GM12878 (cell line): ENCODE data around the gene ZGLP1. TPM values are rescaled to one million over a fixed set of nuclear protein-coding genes. Genes with fewer than 3 reads are reported as not detected.
A peak's percentile ranks its signal among the peaks of the same experiment; 100 is the strongest.

ENCODE experiments used
- ATAC-seq: fragments of 200-7000 bp; cut with Tn5 transposase; 3 replicates; pipeline ENCODE4 v1.9.1; 2020; ENCODE audit warnings: mild to moderate bottlenecking, moderate library complexity
- BruUV-seq: library from RNA; stranded (reverse); fragments of 400-500 nt; replicated peaks from 2 replicates; lab custom pipeline; 2021; lab: Mats Ljungman, UMichigan
- CTCF ChIA-PET: fragments of 300-600 bp; sonication (Branson Sonifier 250); formaldehyde crosslinking; extraction: SDS; loops from one replicate; lab custom pipeline; 2021; ENCODE audit warnings: inconsistent platforms; lab: Yijun Ruan, JAX
- POLR2A ChIA-PET: fragments of 350-600 bp; formaldehyde crosslinking; extraction: SDS; loops from one replicate; lab custom pipeline; 2021; ENCODE audit warnings: inconsistent platforms; lab: Charles Lee
- RAD21 ChIA-PET: fragments of 300-600 bp; sonication (Branson Sonifier 250); formaldehyde crosslinking; loops from one replicate; lab custom pipeline; 2023; ENCODE audit warnings: antibody characterized with exemption; ENCODE audit not compliant: unreplicated experiment; lab: Charles Lee
- SMC1A ChIA-PET: fragments of 300-600 bp; sonication (Branson Sonifier 250); formaldehyde crosslinking; loops from one replicate; lab custom pipeline; 2023; ENCODE audit not compliant: unreplicated experiment, uncharacterized antibody; lab: Charles Lee
- DNase-seq: peaks from one replicate; pipeline ENCODE4 v3.0.0-alpha.2; 2011; ENCODE audit warnings: low read depth, low spot score
- FAIRE-seq: peaks from 3 replicates; lab custom pipeline; 2011; peaks lifted over from hg19 to GRCh38; lab: Jason Lieb, UNC
- H2AFZ ChIP-seq: 2 replicates; pipeline ENCODE4 v1.6.0; 2011; ENCODE audit warnings: low read depth, low read length, control low read depth; ENCODE audit not compliant: control insufficient read depth
- H3K27ac ChIP-seq: 2 replicates; pipeline ENCODE4 v1.5.1; 2011; ENCODE audit warnings: control low read depth; ENCODE audit not compliant: control insufficient read depth, insufficient read depth
- H3K27me3 ChIP-seq, 2 experiments: replicated peaks in 1 of 2; 2 replicates each; pipeline versions ENCODE4 v1.6.0 to v1.6.1; 2011; ENCODE audit warnings: low read length in 1 of 2; ENCODE audit not compliant: control insufficient read depth in 2 of 2, insufficient read depth in 2 of 2
- H3K36me3 ChIP-seq, 2 experiments: 2 replicates each; pipeline ENCODE4 v1.5.1; 2011; ENCODE audit warnings: low read length in 1 of 2; ENCODE audit not compliant: control insufficient read depth in 2 of 2, insufficient read depth in 2 of 2
- H3K4me1 ChIP-seq: 2 replicates; pipeline ENCODE4 v1.6.1; 2011; ENCODE audit warnings: mild to moderate bottlenecking, low read length, moderate library complexity, mixed read lengths; ENCODE audit not compliant: control insufficient read depth, insufficient read depth
- H3K4me2 ChIP-seq: 2 replicates; pipeline ENCODE4 v1.6.0; 2011; ENCODE audit warnings: control low read depth; ENCODE audit not compliant: control insufficient read depth, insufficient read depth
- H3K4me3 ChIP-seq: fragments of 200-600 bp; sonication (generic); 2 replicates; pipeline ENCODE4 v1.5.1; 2016
- H3K79me2 ChIP-seq: 2 replicates; pipeline ENCODE4 v1.6.0; 2011; ENCODE audit warnings: low read length; ENCODE audit not compliant: control insufficient read depth, insufficient read depth
- H3K9ac ChIP-seq: 2 replicates; pipeline ENCODE4 v1.8.0; 2011; ENCODE audit warnings: low read length, control low read depth, mixed read lengths; ENCODE audit not compliant: control insufficient read depth, insufficient read depth
- H3K9me3 ChIP-seq: replicated peaks from 3 replicates; pipeline ENCODE4 v1.5.1; 2011; ENCODE audit warnings: mild to moderate bottlenecking, low read length; ENCODE audit not compliant: control insufficient read depth, insufficient read depth
- H4K20me1 ChIP-seq: 2 replicates; pipeline ENCODE4 v1.6.0; 2011; ENCODE audit not compliant: control insufficient read depth, insufficient read depth
- BMI1 ChIP-seq: fragments of 450-650 bp; IDR thresholded peaks from 2 replicates; pipeline ENCODE4 v1.6.1; 2016; ENCODE audit warnings: mild to moderate bottlenecking, moderate library complexity, borderline replicate concordance
- CEBPB ChIP-seq, 2 experiments: fragments of 150-350 bp in 1 of 2; IDR thresholded peaks; 2 replicates each; pipeline ENCODE4 v1.6.1; 2012 to 2014; ENCODE audit warnings: low read depth in 2 of 2, low read length in 2 of 2, borderline replicate concordance in 1 of 2, inconsistent platforms in 1 of 2
- HSF1 ChIP-seq: fragments of 150-350 bp; IDR thresholded peaks from 2 replicates; pipeline ENCODE4 v1.6.1; 2014; ENCODE audit warnings: mild to moderate bottlenecking, low read depth, low read length
- POLR2A ChIP-seq: IDR thresholded peaks from 2 replicates; pipeline ENCODE4 v1.6.1; 2011; ENCODE audit warnings: low read depth, mild to moderate bottlenecking, low read length
- SMAD1 ChIP-seq: fragments of 450-650 bp; IDR thresholded peaks from 2 replicates; pipeline ENCODE4 v1.6.1; 2018; ENCODE audit warnings: mild to moderate bottlenecking, low read depth; ENCODE audit not compliant: partially characterized antibody
- SP1 ChIP-seq: IDR thresholded peaks from one replicate; pipeline ENCODE4 v1.6.1; 2011; ENCODE audit warnings: low read depth, low read length
- SUZ12 ChIP-seq: fragments of 200-600 bp; sonication (generic); IDR thresholded peaks from one replicate; pipeline ENCODE4 v1.6.1; 2018; ENCODE audit warnings: antibody characterized with exemption, mild to moderate bottlenecking; ENCODE audit not compliant: unreplicated experiment
- WGBS: methylation state at CpG from one replicate; pipeline ENCODE4 v1.1.6; 2016; ENCODE audit warnings: low lambda C conversion rate; ENCODE audit not compliant: insufficient replicate concordance, insufficient coverage; ENCODE audit errors: missing lambda C conversion rate; 5-methylcytosine and 5-hydroxymethylcytosine counted together
- in situ Hi-C: fragments of 300-500 bp; cut with MboI; formaldehyde crosslinking; loops from 9 replicates; pipeline ENCODE4 v1.14.3; 2018; ENCODE audit warnings: mixed read lengths
- intact Hi-C: fragments of 100-400 bp; cut with micrococcal nuclease; formaldehyde crosslinking; loops from one replicate; pipeline ENCODE4 v1.14.2; 2022; ENCODE audit not compliant: unreplicated experiment
- polyA plus RNA-seq, 11 experiments: library from polyadenylated mRNA; depleted of rRNA in 4 of 11; unstranded in 6 of 11; stranded (reverse) in 5 of 11; fragments of >200 nt; fragmentation: Nextera tagmentation in 4 of 11; fragmentation: Illumina TruSeq in 1 of 11; extraction: Ambion mirVana in 4 of 11; extraction: Trizol in 1 of 11; gene quantifications; 1 replicate in 1 of 11; 2 replicates in 10 of 11; pipeline versions ENCODE4 v1.2.1 to v1.2.3, GENCODE V29; 2011 to 2016; ENCODE audit warnings: inconsistent platforms in 2 of 11, missing spikeins in 2 of 11, low read depth in 1 of 11
- total RNA-seq, 4 experiments: library from RNA; depleted of rRNA in 3 of 4; stranded (reverse); fragments of >200 nt in 3 of 4; fragmentation: Illumina TruSeq in 1 of 4; extraction: Trizol in 1 of 4; gene quantifications; 2 replicates each; pipeline versions ENCODE4 v1.2.1 to v1.2.3, GENCODE V29; 2013 to 2021
- TF ChIP-seq, protein P1 (sequence below): fragments of 450-650 bp; IDR thresholded peaks from 2 replicates; pipeline ENCODE4 v1.6.1; 2017; ENCODE audit warnings: low read depth, mild to moderate bottlenecking, moderate library complexity

Gene ZGLP1
- total and polyA plus RNA-seq, 10 of the 15 experiments (the other 5 are each of a cell fraction or from before 2014, with no cell fraction given), result 0.29 to 5.6 (median 1.3) TPM

GRCh38 chr19:10258080-10258710 is 51.4 kb downstream of the ZGLP1 start:
- FAIRE-seq (no peak), DNase-seq (no peak), ATAC-seq (no peak)
- H3K9me3 ChIP-seq, result no peaks in the 10 kb centered on the region; the same call in 2 of the 3 replicates
- no TSS peak for BruUV-seq
- WGBS, result 95% methylated on average over 18 of the region's 18 CpGs
- ChIA-PET RAD21 (interaction anchor here (0.5 to 7.2 kb wide), 20 partner anchors 8 to 326 kb away, joined by 3 to 107 read pairs (median 4); partner anchors contain the start of genes CDC37, DNMT1, ICAM1 and ICAM5), SMC1A (interaction anchor here (0.5 to 5.6 kb wide), 15 partner anchors 12 to 1488 kb away, joined by 3 to 83 read pairs (median 3); partner anchors contain the start of genes CDC37, ICAM1, ICAM5 and TYK2), CTCF (interaction anchor here (0.6 to 5.2 kb wide), 29 partner anchors 8 to 353 kb away, joined by 3 to 186 read pairs (median 6); partner anchors contain the start of genes CDC37, ICAM1, ICAM4 and ICAM5), POLR2A (interaction anchor here (0.5 to 3.8 kb wide), 7 partner anchors 11 to 401 kb away, joined by 3 to 32 read pairs (median 4); partner anchors contain the start of gene ICAM1)
- H3K27ac ChIP-seq, result no peak overlapping the region
- peaks cover 10% of the 10 kb centered on the region for H3K79me2 ChIP-seq
- no peak overlapping the region for H3K4me2 ChIP-seq
- H4K20me1 ChIP-seq, result no peaks in the 10 kb centered on the region
- no peak overlapping the region for H3K4me3 ChIP-seq
- intact Hi-C loops, result no loop called here
- in situ Hi-C loops, result loop anchor here (5.0 kb wide), 1 partner anchor 321 kb away; the partner anchor contains the start of gene OLFM2
- peaks cover 22 to 23% of the 10 kb centered on the region in 2 experiments; a peak in 3 of 4 replicates for H3K36me3 ChIP-seq
- H3K4me1 ChIP-seq, result peaks cover 11% of the 10 kb centered on the region
- H3K27me3 ChIP-seq, result no peaks in the 10 kb centered on the region
- TF ChIP-seq SUZ12 (no peak), SP1 (no peak), CEBPB (IDR thresholded peaks at IDR 0.05; ENCODE audit: borderline replicate concordance in 1 of 2, low read depth in 2 of 2, low read length in 2 of 2) (no peak), POLR2A (peak; percentile 38; the same call in 1 of the 2 replicates), SMAD1 (no peak), HSF1 (no peak), BMI1 (no peak)
- TF ChIP-seq, protein P1, sequence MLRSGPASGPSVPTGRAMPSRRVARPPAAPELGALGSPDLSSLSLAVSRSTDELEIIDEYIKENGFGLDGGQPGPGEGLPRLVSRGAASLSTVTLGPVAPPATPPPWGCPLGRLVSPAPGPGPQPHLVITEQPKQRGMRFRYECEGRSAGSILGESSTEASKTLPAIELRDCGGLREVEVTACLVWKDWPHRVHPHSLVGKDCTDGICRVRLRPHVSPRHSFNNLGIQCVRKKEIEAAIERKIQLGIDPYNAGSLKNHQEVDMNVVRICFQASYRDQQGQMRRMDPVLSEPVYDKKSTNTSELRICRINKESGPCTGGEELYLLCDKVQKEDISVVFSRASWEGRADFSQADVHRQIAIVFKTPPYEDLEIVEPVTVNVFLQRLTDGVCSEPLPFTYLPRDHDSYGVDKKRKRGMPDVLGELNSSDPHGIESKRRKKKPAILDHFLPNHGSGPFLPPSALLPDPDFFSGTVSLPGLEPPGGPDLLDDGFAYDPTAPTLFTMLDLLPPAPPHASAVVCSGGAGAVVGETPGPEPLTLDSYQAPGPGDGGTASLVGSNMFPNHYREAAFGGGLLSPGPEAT, result no peak
- no peak overlapping the region for H2AFZ ChIP-seq
- H3K9ac ChIP-seq, result no peak overlapping the region
